Measurements from ENCODE around the gene EIF4E2. TPM values are rescaled to one million over a fixed set of nuclear protein-coding genes. Genes with fewer than 3 reads are reported as not detected.
A peak's percentile ranks its signal among the peaks of the same experiment; 100 is the strongest.

EIF4E2 gene
- total and polyA plus RNA-seq, 2 experiments from 2014 or later: 76.9 to 122 TPM

DNA sequence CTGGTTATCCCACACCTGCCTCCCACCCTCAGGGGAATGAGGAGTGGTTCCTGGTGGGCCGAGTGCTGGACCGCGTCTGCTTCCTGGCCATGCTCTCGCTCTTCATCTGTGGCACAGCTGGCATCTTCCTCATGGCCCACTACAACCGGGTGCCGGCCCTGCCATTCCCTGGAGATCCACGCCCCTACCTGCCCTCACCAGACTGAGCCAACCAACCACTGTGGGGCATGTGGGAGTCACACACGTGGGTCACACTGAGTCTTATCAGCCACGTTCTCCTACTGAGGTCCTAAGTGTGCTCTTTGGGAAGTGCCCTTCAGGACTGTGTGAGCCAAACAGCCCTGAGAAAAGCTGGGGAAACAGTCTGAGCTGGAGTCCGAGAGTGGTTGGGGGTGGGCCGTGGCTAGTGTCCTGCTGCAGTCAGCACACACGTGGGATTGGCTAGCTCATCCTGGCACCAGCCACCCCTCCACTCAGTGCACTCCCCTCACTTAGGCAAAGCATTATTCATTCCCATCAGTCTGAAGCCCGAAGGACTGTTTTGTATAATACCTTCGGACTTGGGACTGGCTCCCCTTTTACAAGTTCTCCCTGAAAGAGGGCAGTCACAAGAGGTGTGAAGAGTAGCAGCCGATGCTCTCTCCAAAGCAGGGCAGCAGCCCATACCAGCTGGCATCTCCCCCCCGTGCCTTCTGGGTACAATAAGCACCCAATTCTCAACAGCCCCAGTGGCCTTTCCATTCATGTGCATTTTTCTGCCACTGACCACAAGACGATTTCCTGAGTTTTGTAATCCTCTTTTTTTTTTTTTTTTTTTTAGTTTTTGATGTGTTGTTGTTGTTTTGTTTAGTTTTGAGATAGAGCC lies 4.7 kb upstream of the EIF4E2 start:
- no peak overlapping the region for H3K4me3 ChIP-seq
- no peaks in the 10 kb centered on the region for H3K9me3 ChIP-seq (ENCODE audit: low read depth)
- DNase-seq (ENCODE audit: low spot score): no peak
- H3K79me2 ChIP-seq: peaks cover 35% of the 10 kb centered on the region
- H3K9me2 ChIP-seq (replicated peaks; ENCODE audit: insufficient read depth): no peaks in the 10 kb centered on the region
- no peak overlapping the region for H3K27ac ChIP-seq
- H3K4me2 ChIP-seq: no peak overlapping the region
- H3K27me3 ChIP-seq: no peaks in the 10 kb centered on the region
- H4K20me1 ChIP-seq (ENCODE audit: insufficient read depth, poor library complexity, severe bottlenecking): no peaks in the 10 kb centered on the region
- no peaks in the 10 kb centered on the region for H3K4me1 ChIP-seq (ENCODE audit: insufficient read depth)
- H2AFZ ChIP-seq: no peak overlapping the region
- no peak for TF ChIP-seq CTCF (IDR thresholded peaks at IDR 0.05; ENCODE audit: poor library complexity)
- WGBS (ENCODE audit: low lambda C conversion rate, missing lambda C conversion rate): 96% methylated on average over 17 of the region's 17 CpGs
- no peaks in the 10 kb centered on the region for H3K36me3 ChIP-seq (replicated peaks; ENCODE audit: insufficient read depth, low read depth)

- no peaks in the 10 kb centered on the region for H3K4me1 ChIP-seq (ENCODE audit: insufficient read depth)
- H3K4me3 ChIP-seq: no peak overlapping the region
- H3K27me3 ChIP-seq: no peaks in the 10 kb centered on the region
- H4K20me1 ChIP-seq (ENCODE audit: insufficient read depth, poor library complexity, severe bottlenecking): no peaks in the 10 kb centered on the region
- no peak overlapping the region for H3K27ac ChIP-seq
- no peak overlapping the region for H3K4me2 ChIP-seq
- no peaks in the 10 kb centered on the region for H3K9me3 ChIP-seq (ENCODE audit: low read depth)
- no peak for DNase-seq (ENCODE audit: low spot score)
- H3K79me2 ChIP-seq: peaks cover 56% of the 10 kb centered on the region
- 98% methylated on average over 6 of the region's 6 CpGs for WGBS (ENCODE audit: low lambda C conversion rate, missing lambda C conversion rate)
- TF ChIP-seq EZH2 (IDR thresholded peaks at IDR 0.05; ENCODE audit: borderline replicate concordance) (no peak), EZH2phosphoT487 (IDR thresholded peaks at IDR 0.05; ENCODE audit: low read depth, severe bottlenecking, unreplicated experiment) (no peak)
- no peak overlapping the region for H2AFZ ChIP-seq
- H3K9me2 ChIP-seq (replicated peaks; ENCODE audit: insufficient read depth): no peaks in the 10 kb centered on the region
- no peaks in the 10 kb centered on the region for H3K36me3 ChIP-seq (replicated peaks; ENCODE audit: insufficient read depth, low read depth)
Measured at GRCh38 chr2:232547991-232548390, 2.5 kb upstream of the EIF4E2 start.

GRCh38 chr2:232549655-232550353 lies 685 bp upstream of the EIF4E2 start:
- DNase-seq (ENCODE audit: low spot score): no peak
- Histone ChIP-seq H3K4me3 (peak overlapping the region; percentile 51), H3K27me3 (no peaks in the 10 kb centered on the region), H2AFZ (peak overlapping the region; percentile 86), H3K4me2 (peak overlapping the region; percentile 80), H3K79me2 (peaks cover 74% of the 10 kb centered on the region), H3K4me1 (ENCODE audit: insufficient read depth) (no peaks in the 10 kb centered on the region), H3K9me3 (ENCODE audit: low read depth) (no peaks in the 10 kb centered on the region), H3K36me3 (replicated peaks; ENCODE audit: insufficient read depth, low read depth) (no peaks in the 10 kb centered on the region), H3K9me2 (replicated peaks; ENCODE audit: insufficient read depth) (no peaks in the 10 kb centered on the region), H3K27ac (peak overlapping the region; percentile 95), H4K20me1 (ENCODE audit: insufficient read depth, poor library complexity, severe bottlenecking) (peaks cover 14% of the 10 kb centered on the region)
- TF ChIP-seq EZH2phosphoT487 (IDR thresholded peaks at IDR 0.05; ENCODE audit: low read depth, severe bottlenecking, unreplicated experiment) (no peak), CTCF (IDR thresholded peaks at IDR 0.05; ENCODE audit: poor library complexity) (no peak), EZH2 (IDR thresholded peaks at IDR 0.05; ENCODE audit: borderline replicate concordance) (no peak)
- WGBS (ENCODE audit: low lambda C conversion rate, missing lambda C conversion rate): 30% methylated on average over 21 of the region's 21 CpGs

GRCh38 chr2:232551250-232551638 lies 755 bp downstream of the EIF4E2 start:
- H3K4me3 ChIP-seq: peak overlapping the region; percentile 49
- peaks cover 23% of the 10 kb centered on the region for H4K20me1 ChIP-seq (ENCODE audit: insufficient read depth, poor library complexity, severe bottlenecking)
- H3K27me3 ChIP-seq: no peaks in the 10 kb centered on the region
- H3K9me2 ChIP-seq (replicated peaks; ENCODE audit: insufficient read depth): no peaks in the 10 kb centered on the region
- TF ChIP-seq EZH2 (IDR thresholded peaks at IDR 0.05; ENCODE audit: borderline replicate concordance) (no peak), EZH2phosphoT487 (IDR thresholded peaks at IDR 0.05; ENCODE audit: low read depth, severe bottlenecking, unreplicated experiment) (no peak), CTCF (IDR thresholded peaks at IDR 0.05; ENCODE audit: poor library complexity) (no peak)
- H3K27ac ChIP-seq: peak overlapping the region; percentile 95
- WGBS (ENCODE audit: low lambda C conversion rate, missing lambda C conversion rate): 18% methylated on average over 7 of the region's 7 CpGs
- H3K4me1 ChIP-seq (ENCODE audit: insufficient read depth): no peaks in the 10 kb centered on the region
- peaks cover 85% of the 10 kb centered on the region for H3K79me2 ChIP-seq
- no peaks in the 10 kb centered on the region for H3K36me3 ChIP-seq (replicated peaks; ENCODE audit: insufficient read depth, low read depth)
- peak overlapping the region; percentile 35 for H2AFZ ChIP-seq
- no peak for DNase-seq (ENCODE audit: low spot score)
- peak overlapping the region; percentile 89 for H3K4me2 ChIP-seq
- H3K9me3 ChIP-seq (ENCODE audit: low read depth): no peaks in the 10 kb centered on the region

All from hepatocyte (in vitro differentiated cells).